Osteocyte (in vitro differentiated cells): Measurements from ENCODE around the gene FMNL2. TPM values are rescaled to one million over a fixed set of nuclear protein-coding genes. Genes with fewer than 3 reads are reported as not detected.

Experiments used
- DNase-seq: peaks from one replicate; pipeline ENCODE4 v3.0.0; 2021; ENCODE audit warnings: mixed read lengths; ENCODE audit not compliant: unreplicated experiment; ENCODE audit errors: extremely low spot score
- H3K27ac Mint-ChIP-seq: one replicate; pipeline ENCODE4 v1.8.0; 2021; ENCODE audit warnings: mild to moderate bottlenecking, mixed read lengths; ENCODE audit not compliant: unreplicated experiment
- H3K27me3 Mint-ChIP-seq: one replicate; pipeline ENCODE4 v1.8.0; 2021; ENCODE audit warnings: mixed read lengths; ENCODE audit not compliant: unreplicated experiment
- H3K36me3 Mint-ChIP-seq: one replicate; pipeline ENCODE4 v1.8.0; 2021; ENCODE audit warnings: mixed read lengths; ENCODE audit not compliant: unreplicated experiment
- H3K4me1 Mint-ChIP-seq: one replicate; pipeline ENCODE4 v1.8.0; 2021; ENCODE audit warnings: mixed read lengths; ENCODE audit not compliant: unreplicated experiment
- H3K4me3 Mint-ChIP-seq: one replicate; pipeline ENCODE4 v1.8.0; 2021; ENCODE audit warnings: mild to moderate bottlenecking, moderate library complexity, mixed read lengths; ENCODE audit not compliant: unreplicated experiment
- H3K9me3 Mint-ChIP-seq: one replicate; pipeline ENCODE4 v1.8.0; 2021; ENCODE audit warnings: mixed read lengths; ENCODE audit not compliant: unreplicated experiment
- total RNA-seq: library from RNA; stranded (reverse); gene quantifications from 2 replicates; pipeline ENCODE4 v1.2.1, GENCODE V29; 2021
- TF ChIP-seq, protein P1 (sequence below): fragments of 200-600 bp; sonication (generic); IDR thresholded peaks from 2 replicates; pipeline ENCODE4 v1.5.0; 2021; ENCODE audit warnings: antibody characterized with exemption, mild to moderate bottlenecking, moderate library complexity

FMNL2 gene
- total RNA-seq, 1 donor from 2014 or later: 45.3 TPM

DNA sequence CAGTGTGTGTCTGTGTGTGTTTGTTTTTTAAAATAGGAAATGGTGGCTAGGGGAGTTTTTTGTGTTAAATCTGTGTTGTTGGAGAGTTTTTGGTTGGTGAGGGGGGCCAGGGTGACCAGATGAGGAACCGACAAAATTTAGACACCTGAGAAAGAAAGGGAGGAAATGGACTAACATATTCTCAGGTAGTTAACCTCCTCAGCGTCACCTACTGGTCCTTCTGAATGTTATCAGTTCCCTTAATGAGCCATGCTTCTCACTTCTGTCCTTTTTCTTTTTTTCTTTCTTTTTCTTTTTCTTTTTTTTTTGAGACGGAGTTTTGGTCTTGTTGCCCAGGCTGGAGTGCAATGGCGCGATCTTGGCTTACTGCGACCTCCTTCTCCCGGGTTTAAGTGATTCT, 107.0 kb downstream of the FMNL2 start:
- no peaks in the 10 kb centered on the region for H3K9me3 Mint-ChIP-seq
- H3K36me3 Mint-ChIP-seq: no peaks in the 10 kb centered on the region
- DNase-seq: no peak
- no peak overlapping the region for H3K4me3 Mint-ChIP-seq
- TF ChIP-seq, protein P1, sequence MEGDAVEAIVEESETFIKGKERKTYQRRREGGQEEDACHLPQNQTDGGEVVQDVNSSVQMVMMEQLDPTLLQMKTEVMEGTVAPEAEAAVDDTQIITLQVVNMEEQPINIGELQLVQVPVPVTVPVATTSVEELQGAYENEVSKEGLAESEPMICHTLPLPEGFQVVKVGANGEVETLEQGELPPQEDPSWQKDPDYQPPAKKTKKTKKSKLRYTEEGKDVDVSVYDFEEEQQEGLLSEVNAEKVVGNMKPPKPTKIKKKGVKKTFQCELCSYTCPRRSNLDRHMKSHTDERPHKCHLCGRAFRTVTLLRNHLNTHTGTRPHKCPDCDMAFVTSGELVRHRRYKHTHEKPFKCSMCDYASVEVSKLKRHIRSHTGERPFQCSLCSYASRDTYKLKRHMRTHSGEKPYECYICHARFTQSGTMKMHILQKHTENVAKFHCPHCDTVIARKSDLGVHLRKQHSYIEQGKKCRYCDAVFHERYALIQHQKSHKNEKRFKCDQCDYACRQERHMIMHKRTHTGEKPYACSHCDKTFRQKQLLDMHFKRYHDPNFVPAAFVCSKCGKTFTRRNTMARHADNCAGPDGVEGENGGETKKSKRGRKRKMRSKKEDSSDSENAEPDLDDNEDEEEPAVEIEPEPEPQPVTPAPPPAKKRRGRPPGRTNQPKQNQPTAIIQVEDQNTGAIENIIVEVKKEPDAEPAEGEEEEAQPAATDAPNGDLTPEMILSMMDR: no peak
- peaks cover 27% of the 10 kb centered on the region for H3K4me1 Mint-ChIP-seq
- H3K27ac Mint-ChIP-seq: no peak overlapping the region
- no peaks in the 10 kb centered on the region for H3K27me3 Mint-ChIP-seq

DNA sequence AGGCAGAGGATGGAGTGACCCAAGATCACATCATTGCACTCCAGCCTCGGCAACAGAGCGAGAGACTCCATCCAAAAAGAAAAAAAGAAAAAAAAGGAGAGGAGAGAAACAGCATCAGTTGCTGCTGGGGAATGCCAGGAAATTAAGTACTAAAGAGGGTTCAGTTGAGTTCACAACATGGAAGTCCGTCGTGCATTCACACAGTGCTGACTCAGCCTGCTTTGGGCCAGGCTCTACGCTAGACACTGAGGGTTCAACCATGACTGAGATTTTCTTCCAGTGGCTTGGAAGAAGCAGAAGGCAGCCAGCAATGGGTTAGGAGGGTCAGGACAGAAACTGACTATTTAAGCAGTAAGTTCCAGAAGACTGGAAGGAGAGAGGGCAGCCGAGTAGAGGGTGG, 108.8 kb downstream of the FMNL2 start:
- no peaks in the 10 kb centered on the region for H3K9me3 Mint-ChIP-seq
- H3K4me3 Mint-ChIP-seq: no peak overlapping the region
- peak overlapping the region; percentile 15 for H3K27ac Mint-ChIP-seq
- DNase-seq: no peak
- no peaks in the 10 kb centered on the region for H3K36me3 Mint-ChIP-seq
- TF ChIP-seq, protein P1: no peak
- peaks cover 27% of the 10 kb centered on the region for H3K4me1 Mint-ChIP-seq
- H3K27me3 Mint-ChIP-seq: no peaks in the 10 kb centered on the region

DNA sequence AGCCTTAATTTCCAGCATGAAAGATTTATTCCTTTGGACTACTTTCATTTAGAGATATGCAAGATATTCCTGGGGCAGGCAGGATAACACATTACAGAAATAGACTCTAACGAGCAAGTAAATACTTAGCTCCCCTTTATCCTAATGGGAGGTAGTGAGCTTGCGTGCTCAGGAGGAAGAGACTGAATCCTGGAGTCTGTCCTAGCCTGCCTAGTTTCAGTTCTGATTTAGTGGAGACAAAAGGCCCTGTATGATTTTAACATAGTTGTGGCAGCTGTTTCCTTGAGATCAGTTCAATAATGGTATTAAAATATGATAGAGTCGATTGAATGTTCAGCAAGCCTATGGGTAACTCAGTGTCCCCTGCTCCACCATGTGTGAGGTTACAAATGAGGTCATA, 109.5 kb downstream of the FMNL2 start:
- Mint-ChIP-seq H3K27ac (no peak overlapping the region), H3K4me3 (no peak overlapping the region), H3K9me3 (no peaks in the 10 kb centered on the region), H3K27me3 (no peaks in the 10 kb centered on the region), H3K36me3 (no peaks in the 10 kb centered on the region), H3K4me1 (peaks cover 33% of the 10 kb centered on the region)
- no peak for DNase-seq
- TF ChIP-seq, protein P1: no peak

DNA sequence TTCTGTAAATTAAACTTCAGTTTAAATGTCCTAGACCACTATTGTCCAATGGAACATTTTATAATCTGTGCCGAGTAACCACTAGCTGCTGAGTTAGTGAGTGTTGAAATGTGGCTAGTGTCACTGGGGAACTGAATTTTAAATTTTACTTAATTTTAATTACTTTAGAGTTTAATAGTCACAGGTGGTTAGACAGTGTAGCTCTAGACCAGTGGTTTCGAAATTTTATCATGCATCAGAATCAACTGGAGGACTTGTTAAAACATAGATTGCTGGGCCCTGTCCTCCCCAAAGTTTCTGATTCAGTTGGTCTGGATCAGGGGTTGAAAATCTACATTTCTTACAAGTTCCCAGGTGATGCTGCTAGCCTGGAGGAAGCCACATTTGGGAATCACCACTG, 110.4 kb downstream of the FMNL2 start:
- Mint-ChIP-seq H3K4me1 (peaks cover 33% of the 10 kb centered on the region), H3K27ac (peak overlapping the region; percentile 75), H3K9me3 (no peaks in the 10 kb centered on the region), H3K4me3 (no peak overlapping the region), H3K27me3 (no peaks in the 10 kb centered on the region), H3K36me3 (no peaks in the 10 kb centered on the region)
- no peak for DNase-seq
- TF ChIP-seq, protein P1: no peak

DNA sequence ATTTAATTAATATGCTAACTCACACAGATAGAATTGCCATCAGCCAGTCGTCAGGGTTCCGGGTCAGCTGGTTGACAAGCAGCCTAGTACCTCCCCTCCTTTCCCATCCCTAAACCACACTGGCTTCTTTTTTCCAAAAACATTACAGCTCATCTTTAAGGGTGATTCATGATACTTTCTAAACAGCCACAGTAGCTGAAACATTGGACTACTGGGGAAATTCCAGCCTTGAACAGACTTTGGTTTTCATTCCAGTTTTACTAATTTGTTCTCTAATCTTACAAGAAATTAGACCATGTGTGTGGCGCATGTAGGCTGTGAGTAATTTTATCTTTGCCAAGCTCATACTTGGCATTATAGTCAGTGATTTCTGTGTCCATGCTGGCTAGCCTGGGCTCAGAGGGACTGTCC, 110.8 kb downstream of the FMNL2 start:
- TF ChIP-seq, protein P1: no peak
- no peaks in the 10 kb centered on the region for H3K9me3 Mint-ChIP-seq
- peak overlapping the region; percentile 75 for H3K27ac Mint-ChIP-seq
- H3K27me3 Mint-ChIP-seq: no peaks in the 10 kb centered on the region
- H3K4me3 Mint-ChIP-seq: no peak overlapping the region
- no peaks in the 10 kb centered on the region for H3K36me3 Mint-ChIP-seq
- peaks cover 33% of the 10 kb centered on the region for H3K4me1 Mint-ChIP-seq
- no peak for DNase-seq
